Transverse colon (tissue), 4 donors: ENCODE measurements around the gene HLA-DRA.

Source experiments
- EP300 ChIP-seq: sonication (generic); formaldehyde crosslinking; IDR thresholded peaks from one replicate; pipeline ENCODE4 v1.6.1; 2017; ENCODE audit warnings: antibody characterized with exemption, low read depth
- POLR2A ChIP-seq: fragments of 450-650 bp; IDR thresholded peaks from one replicate; pipeline ENCODE4 v1.6.1; 2016; ENCODE audit warnings: antibody characterized with exemption, mild to moderate bottlenecking, moderate library complexity
- POLR2AphosphoS5 ChIP-seq, 3 donors: sonication (generic); formaldehyde crosslinking; IDR thresholded peaks; one replicate each; pipeline ENCODE4 v1.6.1; 2016; ENCODE audit warnings: antibody characterized with exemption in 3 of 3
- TF ChIP-seq, protein P1 (sequence below), 5 experiments: fragments of 200-600 bp in 3 of 5; fragments of 450-650 bp in 2 of 5; sonication (generic) in 3 of 5; IDR thresholded peaks; 1 replicate in 2 of 5; 2 replicates in 3 of 5; pipeline ENCODE4 v1.5.1; 2016 to 2017; ENCODE audit warnings: antibody characterized with exemption in 5 of 5, inconsistent platforms in 3 of 5, mild to moderate bottlenecking in 2 of 5, moderate library complexity in 1 of 5

DNA sequence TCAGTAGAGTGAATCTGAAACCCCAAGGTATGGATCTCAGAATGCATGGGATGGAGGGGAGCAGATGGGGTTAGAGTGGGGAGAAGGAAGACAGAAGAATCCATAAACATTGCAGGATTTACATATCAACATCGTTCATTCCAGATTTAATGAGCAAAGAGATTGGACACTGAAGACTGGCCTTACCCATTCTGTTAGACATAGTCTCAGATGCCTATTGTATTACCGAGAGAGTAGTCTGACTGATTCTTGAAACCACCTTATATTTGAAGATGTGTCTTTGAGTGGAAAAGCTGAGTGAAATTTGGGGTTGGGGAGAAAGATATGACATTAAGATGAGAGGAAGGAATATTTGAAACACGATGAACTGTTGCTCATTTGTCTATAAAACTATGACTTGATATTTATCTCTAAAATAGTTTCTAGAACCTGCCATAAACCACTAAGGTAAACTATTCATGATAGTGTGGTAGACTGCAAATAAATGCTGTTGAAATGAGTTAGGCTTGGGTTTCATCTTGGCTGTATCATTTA lies 5.7 kb downstream of the HLA-DRA start:
- TF ChIP-seq, protein P1, sequence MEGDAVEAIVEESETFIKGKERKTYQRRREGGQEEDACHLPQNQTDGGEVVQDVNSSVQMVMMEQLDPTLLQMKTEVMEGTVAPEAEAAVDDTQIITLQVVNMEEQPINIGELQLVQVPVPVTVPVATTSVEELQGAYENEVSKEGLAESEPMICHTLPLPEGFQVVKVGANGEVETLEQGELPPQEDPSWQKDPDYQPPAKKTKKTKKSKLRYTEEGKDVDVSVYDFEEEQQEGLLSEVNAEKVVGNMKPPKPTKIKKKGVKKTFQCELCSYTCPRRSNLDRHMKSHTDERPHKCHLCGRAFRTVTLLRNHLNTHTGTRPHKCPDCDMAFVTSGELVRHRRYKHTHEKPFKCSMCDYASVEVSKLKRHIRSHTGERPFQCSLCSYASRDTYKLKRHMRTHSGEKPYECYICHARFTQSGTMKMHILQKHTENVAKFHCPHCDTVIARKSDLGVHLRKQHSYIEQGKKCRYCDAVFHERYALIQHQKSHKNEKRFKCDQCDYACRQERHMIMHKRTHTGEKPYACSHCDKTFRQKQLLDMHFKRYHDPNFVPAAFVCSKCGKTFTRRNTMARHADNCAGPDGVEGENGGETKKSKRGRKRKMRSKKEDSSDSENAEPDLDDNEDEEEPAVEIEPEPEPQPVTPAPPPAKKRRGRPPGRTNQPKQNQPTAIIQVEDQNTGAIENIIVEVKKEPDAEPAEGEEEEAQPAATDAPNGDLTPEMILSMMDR (IDR thresholded peaks at IDR 0.05): no peak
- TF ChIP-seq POLR2A (no peak), EP300 (no peak), POLR2AphosphoS5 (IDR thresholded peaks at IDR 0.05) (no peak)
